Endothelial cell (in vitro differentiated cells): Measurements from ENCODE around the gene UBASH3B. TPM values are rescaled to one million over a fixed set of nuclear protein-coding genes. Genes with fewer than 3 reads are reported as not detected.

Experiments used
- DNase-seq: peaks from one replicate; pipeline ENCODE4 v3.0.0; 2021; ENCODE audit warnings: low spot score
- H3K27ac Mint-ChIP-seq: one replicate; pipeline ENCODE4 v1.8.0; 2021; ENCODE audit warnings: mixed read lengths, inconsistent platforms; ENCODE audit not compliant: unreplicated experiment
- H3K27me3 Mint-ChIP-seq: one replicate; pipeline ENCODE4 v1.8.0; 2021; ENCODE audit warnings: mild to moderate bottlenecking, moderate library complexity, mixed read lengths, inconsistent platforms; ENCODE audit not compliant: unreplicated experiment
- H3K36me3 Mint-ChIP-seq: one replicate; pipeline ENCODE4 v1.8.0; 2021; ENCODE audit warnings: mild to moderate bottlenecking, low read depth, mixed read lengths, inconsistent platforms; ENCODE audit not compliant: unreplicated experiment
- H3K4me1 Mint-ChIP-seq: one replicate; pipeline ENCODE4 v1.8.0; 2021; ENCODE audit warnings: mild to moderate bottlenecking, mixed read lengths, inconsistent platforms; ENCODE audit not compliant: unreplicated experiment
- H3K4me3 Mint-ChIP-seq: one replicate; pipeline ENCODE4 v1.8.0; 2021; ENCODE audit warnings: mild to moderate bottlenecking, mixed read lengths, inconsistent platforms; ENCODE audit not compliant: unreplicated experiment
- H3K9me3 Mint-ChIP-seq: one replicate; pipeline ENCODE4 v1.8.0; 2021; ENCODE audit warnings: mixed read lengths, inconsistent platforms; ENCODE audit not compliant: unreplicated experiment
- CTCF ChIP-seq: fragments of 200-600 bp; sonication (generic); IDR thresholded peaks from one replicate; pipeline ENCODE4 v1.5.0; 2021; ENCODE audit warnings: antibody characterized with exemption; ENCODE audit not compliant: unreplicated experiment
- total RNA-seq: library from RNA; stranded (reverse); fragmentation: NEBNext Ultra II Directional; extraction: Animal tissue kit (Norgen Biotek cat#: 25700); gene quantifications from one replicate; pipeline ENCODE4 v1.2.1, GENCODE V29; 2021; ENCODE audit not compliant: unreplicated experiment

The UBASH3B gene
- total RNA-seq, 1 donor from 2014 or later, result 43.3 TPM

GRCh38 chr11:122837528-122838346 is 182.2 kb downstream of the UBASH3B start:
- no peaks in the 10 kb centered on the region for H3K4me1 Mint-ChIP-seq
- no peak overlapping the region for H3K4me3 Mint-ChIP-seq
- DNase-seq, result no peak
- H3K27me3 Mint-ChIP-seq, result peaks cover 4% of the 10 kb centered on the region
- no peak for TF ChIP-seq CTCF
- H3K36me3 Mint-ChIP-seq, result no peaks in the 10 kb centered on the region
- no peak overlapping the region for H3K27ac Mint-ChIP-seq
- H3K9me3 Mint-ChIP-seq, result no peaks in the 10 kb centered on the region

- no peak for DNase-seq
- Mint-ChIP-seq H3K4me1 (peaks cover 3% of the 10 kb centered on the region), H3K9me3 (no peaks in the 10 kb centered on the region), H3K27me3 (no peaks in the 10 kb centered on the region), H3K4me3 (no peak overlapping the region), H3K36me3 (no peaks in the 10 kb centered on the region), H3K27ac (no peak overlapping the region)
- TF ChIP-seq CTCF, result no peak
Measured at GRCh38 chr11:122843281-122844141, 188.0 kb downstream of the UBASH3B start.

- H3K27ac Mint-ChIP-seq, result no peak overlapping the region
- H3K4me3 Mint-ChIP-seq, result no peak overlapping the region
- no peak for DNase-seq
- H3K36me3 Mint-ChIP-seq, result no peaks in the 10 kb centered on the region
- H3K27me3 Mint-ChIP-seq, result no peaks in the 10 kb centered on the region
- H3K4me1 Mint-ChIP-seq, result peaks cover 5% of the 10 kb centered on the region
- no peaks in the 10 kb centered on the region for H3K9me3 Mint-ChIP-seq
- TF ChIP-seq CTCF, result no peak
Measured at GRCh38 chr11:122847466-122847865, 191.9 kb downstream of the UBASH3B start.

- Mint-ChIP-seq H3K27me3 (no peaks in the 10 kb centered on the region), H3K4me1 (peaks cover 6% of the 10 kb centered on the region), H3K27ac (no peak overlapping the region), H3K4me3 (no peak overlapping the region), H3K36me3 (no peaks in the 10 kb centered on the region), H3K9me3 (no peaks in the 10 kb centered on the region)
- TF ChIP-seq CTCF, result no peak
- DNase-seq, result no peak
Measured at GRCh38 chr11:122848186-122848585, 192.7 kb downstream of the UBASH3B start.
